Transverse colon (tissue), 4 donors: ENCODE measurements around the gene GALNT18.

Experiments
- POLR2AphosphoS5 ChIP-seq, 3 donors: sonication (generic); formaldehyde crosslinking; IDR thresholded peaks; one replicate each; pipeline ENCODE4 v1.6.1; 2016; ENCODE audit warnings: antibody characterized with exemption in 3 of 3
- TF ChIP-seq, protein P1 (sequence below), 5 experiments: fragments of 200-600 bp in 3 of 5; fragments of 450-650 bp in 2 of 5; sonication (generic) in 3 of 5; IDR thresholded peaks; 1 replicate in 2 of 5; 2 replicates in 3 of 5; pipeline ENCODE4 v1.5.1; 2016 to 2017; ENCODE audit warnings: antibody characterized with exemption in 5 of 5, inconsistent platforms in 3 of 5, mild to moderate bottlenecking in 2 of 5, moderate library complexity in 1 of 5

DNA sequence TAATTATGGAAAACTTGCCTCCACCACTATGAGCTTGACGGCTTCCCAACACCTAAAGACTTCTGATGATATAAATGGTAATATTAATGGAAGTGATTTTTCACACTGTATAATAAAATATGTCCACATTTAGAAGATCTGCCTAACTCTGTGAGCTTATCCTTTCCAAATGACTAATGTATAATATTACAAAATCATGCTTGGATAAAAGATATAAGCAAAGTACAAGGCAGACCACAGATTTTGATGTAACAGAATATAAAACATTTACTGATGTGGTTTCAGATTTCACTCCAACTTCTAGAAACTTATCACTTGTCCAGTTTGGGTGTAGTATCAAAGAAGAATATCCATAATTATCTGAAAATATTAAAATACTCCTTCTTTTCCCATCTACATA lies 36.9 kb downstream of the GALNT18 start:
- TF ChIP-seq, protein P1, sequence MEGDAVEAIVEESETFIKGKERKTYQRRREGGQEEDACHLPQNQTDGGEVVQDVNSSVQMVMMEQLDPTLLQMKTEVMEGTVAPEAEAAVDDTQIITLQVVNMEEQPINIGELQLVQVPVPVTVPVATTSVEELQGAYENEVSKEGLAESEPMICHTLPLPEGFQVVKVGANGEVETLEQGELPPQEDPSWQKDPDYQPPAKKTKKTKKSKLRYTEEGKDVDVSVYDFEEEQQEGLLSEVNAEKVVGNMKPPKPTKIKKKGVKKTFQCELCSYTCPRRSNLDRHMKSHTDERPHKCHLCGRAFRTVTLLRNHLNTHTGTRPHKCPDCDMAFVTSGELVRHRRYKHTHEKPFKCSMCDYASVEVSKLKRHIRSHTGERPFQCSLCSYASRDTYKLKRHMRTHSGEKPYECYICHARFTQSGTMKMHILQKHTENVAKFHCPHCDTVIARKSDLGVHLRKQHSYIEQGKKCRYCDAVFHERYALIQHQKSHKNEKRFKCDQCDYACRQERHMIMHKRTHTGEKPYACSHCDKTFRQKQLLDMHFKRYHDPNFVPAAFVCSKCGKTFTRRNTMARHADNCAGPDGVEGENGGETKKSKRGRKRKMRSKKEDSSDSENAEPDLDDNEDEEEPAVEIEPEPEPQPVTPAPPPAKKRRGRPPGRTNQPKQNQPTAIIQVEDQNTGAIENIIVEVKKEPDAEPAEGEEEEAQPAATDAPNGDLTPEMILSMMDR (IDR thresholded peaks at IDR 0.05), result no peak
- no peak for TF ChIP-seq POLR2AphosphoS5 (IDR thresholded peaks at IDR 0.05)
